Activated T-helper 2 cell treated with anti-CD3 and anti-CD28 coated beads, Interferon-gamma antibody, Interleukin-2, Interleukin-4, amounts not matched to agents 10 μg/mL and 5 μg/mL and 100 μg/mL, durations not matched to agents 14 hours and 24 hours and 36 hours (primary cell): ENCODE results near the gene OGFOD2. TPM values are rescaled to one million over a fixed set of nuclear protein-coding genes. Genes with fewer than 3 reads are reported as not detected.

Source experiments
- DNase-seq: peaks from one replicate; pipeline ENCODE4 v3.0.0; 2021; ENCODE audit warnings: low spot score
- H3K27ac Mint-ChIP-seq: one replicate; pipeline ENCODE4 v1.8.0; 2021; ENCODE audit warnings: mixed read lengths
- H3K27me3 Mint-ChIP-seq: one replicate; pipeline ENCODE4 v1.8.0; 2021; ENCODE audit warnings: low read depth, mixed read lengths
- H3K36me3 Mint-ChIP-seq: one replicate; pipeline ENCODE4 v1.8.0; 2021; ENCODE audit warnings: low read depth, mixed read lengths
- H3K4me1 Mint-ChIP-seq: one replicate; pipeline ENCODE4 v1.8.0; 2021; ENCODE audit warnings: low read depth, mixed read lengths
- H3K4me3 Mint-ChIP-seq: one replicate; pipeline ENCODE4 v1.8.0; 2021; ENCODE audit warnings: low read depth, mild to moderate bottlenecking, moderate library complexity, mixed read lengths
- H3K9me3 Mint-ChIP-seq: one replicate; pipeline ENCODE4 v1.8.0; 2021; ENCODE audit warnings: mixed read lengths
- intact Hi-C: fragments of 100-400 bp; cut with micrococcal nuclease; formaldehyde crosslinking; loops from one replicate; pipeline ENCODE4 v1.15.1; 2023
- total RNA-seq: library from RNA; stranded (reverse); gene quantifications from 2 replicates; pipeline ENCODE4 v1.2.3, GENCODE V29; 2022

Gene OGFOD2
- total RNA-seq, 1 donor from 2014 or later, result 20.3 TPM

DNA sequence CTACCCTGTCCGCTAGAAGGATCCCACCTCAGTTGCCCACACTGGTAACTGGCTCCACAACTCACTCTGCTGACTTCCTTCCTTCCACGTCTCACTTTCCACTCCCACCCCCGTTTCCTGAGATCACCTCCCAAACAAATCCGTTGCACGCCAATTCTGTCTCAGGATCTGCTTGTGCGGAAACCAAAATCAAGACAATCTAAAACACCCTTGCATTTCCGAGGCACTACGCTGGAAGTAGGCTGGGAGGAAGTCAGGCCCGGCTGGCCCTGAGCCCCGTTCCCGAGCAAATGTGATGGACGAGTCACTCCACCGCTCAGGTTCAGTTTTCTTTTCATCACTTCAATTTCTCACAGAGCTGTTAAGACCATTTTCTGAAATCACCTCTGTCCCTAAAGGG lies 31.8 kb upstream of the OGFOD2 start:
- H3K9me3 Mint-ChIP-seq, result no peaks in the 10 kb centered on the region
- H3K4me1 Mint-ChIP-seq, result peaks cover 25% of the 10 kb centered on the region
- H3K4me3 Mint-ChIP-seq, result no peak overlapping the region
- no peak overlapping the region for H3K27ac Mint-ChIP-seq
- intact Hi-C loops, result no loop called here
- no peak for DNase-seq
- H3K36me3 Mint-ChIP-seq, result no peaks in the 10 kb centered on the region
- H3K27me3 Mint-ChIP-seq, result no peaks in the 10 kb centered on the region

DNA sequence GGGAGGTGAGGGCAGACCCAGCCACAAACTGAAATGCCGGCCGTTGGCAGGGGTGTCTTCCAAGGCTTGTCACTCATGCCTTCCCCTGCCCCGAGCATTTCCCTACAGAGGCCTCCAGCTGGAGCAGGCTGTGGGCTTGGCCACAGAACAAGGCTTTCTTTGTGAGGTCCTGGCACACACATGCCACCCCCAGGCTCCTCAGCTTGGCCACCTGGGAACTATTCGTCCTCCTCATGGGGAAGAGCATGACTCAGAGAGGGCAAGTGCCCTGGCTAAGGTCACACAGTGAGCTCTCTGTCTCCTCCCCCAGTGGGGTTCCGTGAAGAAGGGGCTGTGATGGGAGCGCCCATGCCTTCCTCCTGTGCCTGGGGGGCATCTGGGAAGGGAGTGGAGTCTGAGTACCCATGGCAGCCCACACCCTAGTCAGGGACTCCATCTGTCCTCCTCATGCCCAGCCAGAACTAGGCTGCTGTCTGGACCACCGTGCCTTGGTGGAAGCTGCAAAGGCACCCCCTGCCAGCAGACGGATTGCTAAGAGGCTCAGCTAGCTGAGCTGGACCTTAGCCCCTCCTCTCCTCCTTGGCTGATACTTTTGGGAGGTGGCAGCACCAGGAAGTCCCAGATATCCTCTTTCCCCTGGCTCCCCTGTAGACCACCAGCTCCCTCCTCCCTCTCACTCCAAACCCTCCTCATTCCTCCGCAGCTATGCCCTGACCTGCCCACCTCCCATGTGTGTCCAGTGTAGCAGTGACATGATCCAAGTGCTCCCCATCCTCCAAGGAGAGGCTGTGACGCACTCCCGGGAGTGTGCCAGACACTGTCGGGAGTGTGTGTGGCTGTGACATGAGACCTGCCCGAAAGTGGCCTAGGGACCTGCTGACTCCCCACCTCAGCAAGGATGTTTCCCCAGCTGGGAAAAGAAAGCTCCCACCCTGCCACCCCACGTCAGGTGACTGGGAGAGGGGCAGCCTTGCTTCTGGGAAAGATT lies 30.1 kb upstream of the OGFOD2 start:
- Mint-ChIP-seq H3K4me1 (peaks cover 25% of the 10 kb centered on the region), H3K4me3 (no peak overlapping the region), H3K36me3 (no peaks in the 10 kb centered on the region), H3K27ac (no peak overlapping the region), H3K9me3 (no peaks in the 10 kb centered on the region), H3K27me3 (no peaks in the 10 kb centered on the region)
- intact Hi-C loops, result no loop called here
- DNase-seq, result no peak

DNA sequence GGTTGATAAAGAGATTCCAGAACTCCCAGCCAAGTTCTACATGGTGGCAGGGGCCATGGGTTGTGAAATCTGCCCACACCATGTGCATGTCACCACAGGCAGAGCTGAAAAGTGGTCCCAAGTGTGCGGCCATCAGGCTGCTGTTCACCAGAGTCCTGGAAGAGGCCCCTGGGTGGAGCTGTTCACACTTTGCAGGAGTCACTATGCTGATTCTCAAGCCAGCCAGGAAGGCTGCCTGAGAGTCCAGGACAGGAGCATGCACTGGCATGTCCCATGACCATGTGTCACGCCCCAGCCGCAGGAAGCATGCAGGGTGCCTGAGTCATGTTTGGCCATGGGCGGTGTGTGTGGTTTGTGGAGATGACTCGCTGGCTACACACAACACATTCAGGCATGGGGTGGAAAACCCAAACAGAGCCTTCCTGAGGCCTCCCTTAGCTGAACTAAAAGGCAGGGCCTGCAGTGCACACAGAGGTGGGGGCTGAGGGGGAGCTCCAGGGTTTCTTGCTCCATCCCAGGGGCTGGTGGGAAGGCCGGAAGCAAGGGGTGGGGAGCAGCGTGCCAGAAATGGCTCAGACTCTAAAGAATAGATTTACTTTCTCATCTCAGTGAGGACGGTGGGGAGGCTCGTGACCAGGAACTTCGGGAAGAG lies 28.2 kb upstream of the OGFOD2 start:
- H3K9me3 Mint-ChIP-seq, result no peaks in the 10 kb centered on the region
- H3K36me3 Mint-ChIP-seq, result no peaks in the 10 kb centered on the region
- no peaks in the 10 kb centered on the region for H3K27me3 Mint-ChIP-seq
- peaks cover 26% of the 10 kb centered on the region for H3K4me1 Mint-ChIP-seq
- peak overlapping the region; percentile 83 for H3K27ac Mint-ChIP-seq
- peak; percentile 75 for DNase-seq
- H3K4me3 Mint-ChIP-seq, result peak overlapping the region; percentile 61
- intact Hi-C loops, result loop anchor here (1.0 to 2.0 kb wide), 3 partner anchors 28 to 76 kb away; partner anchors contain the start of gene OGFOD2

DNA sequence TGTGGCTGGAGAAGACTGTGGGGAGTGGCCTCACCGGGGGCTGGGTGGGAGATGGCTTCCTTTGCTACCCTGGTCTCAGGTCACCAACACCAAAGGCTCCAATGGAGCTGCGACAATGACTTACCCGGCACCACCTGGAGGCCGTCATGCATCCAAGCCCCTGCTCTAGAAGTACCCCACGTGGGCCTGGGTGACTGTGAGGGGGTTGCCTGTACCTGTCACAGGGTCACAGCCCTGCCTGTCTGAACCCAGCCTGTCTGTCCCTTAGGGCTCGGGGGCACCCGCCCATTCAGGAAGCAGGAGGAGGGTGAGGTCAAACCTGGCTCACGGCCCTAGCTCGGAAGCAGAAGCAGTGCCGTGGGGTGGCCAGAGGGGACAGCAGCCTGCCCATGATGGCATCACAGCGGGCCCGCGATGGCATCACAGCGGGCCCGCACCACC lies 27.7 kb upstream of the OGFOD2 start:
- Mint-ChIP-seq H3K36me3 (no peaks in the 10 kb centered on the region), H3K4me1 (peaks cover 30% of the 10 kb centered on the region), H3K27me3 (no peaks in the 10 kb centered on the region), H3K9me3 (no peaks in the 10 kb centered on the region), H3K4me3 (peak overlapping the region; percentile 61), H3K27ac (no peak overlapping the region)
- intact Hi-C loops, result loop anchor here (1.0 to 2.0 kb wide), 3 partner anchors 27 to 76 kb away; partner anchors contain the start of gene OGFOD2
- no peak for DNase-seq

DNA sequence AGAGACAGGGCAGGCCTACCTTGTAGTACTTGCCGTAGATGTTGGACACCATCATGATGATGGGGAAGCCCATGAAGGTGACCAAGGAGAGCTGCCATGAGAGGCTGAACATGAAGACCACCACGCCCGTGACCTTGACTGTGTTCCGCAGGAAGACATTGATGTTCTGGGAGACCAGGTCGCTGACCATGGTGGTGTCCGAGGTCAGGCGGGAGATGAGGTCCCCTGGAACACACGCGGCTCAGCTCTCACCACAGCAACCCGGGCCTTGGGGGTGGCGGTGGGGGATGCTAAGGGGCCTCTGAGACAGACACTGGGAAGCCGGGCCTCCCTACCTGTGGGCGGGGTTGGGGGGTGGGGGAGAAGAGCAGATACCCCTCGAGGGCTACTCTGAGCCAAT lies 26.4 kb upstream of the OGFOD2 start:
- DNase-seq, result no peak
- Mint-ChIP-seq H3K36me3 (no peaks in the 10 kb centered on the region), H3K9me3 (no peaks in the 10 kb centered on the region), H3K4me1 (peaks cover 28% of the 10 kb centered on the region), H3K27ac (no peak overlapping the region), H3K4me3 (no peak overlapping the region), H3K27me3 (no peaks in the 10 kb centered on the region)
- intact Hi-C loops, result no loop called here

DNA sequence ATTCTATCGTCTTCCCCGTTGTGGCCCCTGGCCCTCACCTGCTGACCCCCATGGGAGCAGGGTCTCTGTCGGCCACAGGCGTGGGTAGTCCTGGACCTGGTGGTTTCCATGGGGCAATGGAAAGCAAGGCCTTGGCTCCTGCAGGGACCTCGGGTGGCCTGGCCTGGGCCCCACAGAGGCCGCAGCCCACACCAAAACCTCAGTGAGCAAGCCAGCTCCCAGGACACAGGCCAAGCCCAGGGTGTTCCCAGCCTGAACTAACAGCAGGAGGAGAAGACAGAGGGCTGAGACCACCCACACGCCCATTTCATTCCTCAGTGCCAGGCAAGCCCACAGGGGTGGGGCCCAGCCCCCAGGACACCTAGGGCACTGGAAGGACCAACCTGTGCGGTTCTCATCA lies 25.6 kb upstream of the OGFOD2 start:
- Mint-ChIP-seq H3K9me3 (no peaks in the 10 kb centered on the region), H3K27me3 (no peaks in the 10 kb centered on the region), H3K4me1 (peaks cover 26% of the 10 kb centered on the region), H3K27ac (no peak overlapping the region), H3K36me3 (no peaks in the 10 kb centered on the region), H3K4me3 (no peak overlapping the region)
- no peak for DNase-seq
- intact Hi-C loops, result no loop called here

DNA sequence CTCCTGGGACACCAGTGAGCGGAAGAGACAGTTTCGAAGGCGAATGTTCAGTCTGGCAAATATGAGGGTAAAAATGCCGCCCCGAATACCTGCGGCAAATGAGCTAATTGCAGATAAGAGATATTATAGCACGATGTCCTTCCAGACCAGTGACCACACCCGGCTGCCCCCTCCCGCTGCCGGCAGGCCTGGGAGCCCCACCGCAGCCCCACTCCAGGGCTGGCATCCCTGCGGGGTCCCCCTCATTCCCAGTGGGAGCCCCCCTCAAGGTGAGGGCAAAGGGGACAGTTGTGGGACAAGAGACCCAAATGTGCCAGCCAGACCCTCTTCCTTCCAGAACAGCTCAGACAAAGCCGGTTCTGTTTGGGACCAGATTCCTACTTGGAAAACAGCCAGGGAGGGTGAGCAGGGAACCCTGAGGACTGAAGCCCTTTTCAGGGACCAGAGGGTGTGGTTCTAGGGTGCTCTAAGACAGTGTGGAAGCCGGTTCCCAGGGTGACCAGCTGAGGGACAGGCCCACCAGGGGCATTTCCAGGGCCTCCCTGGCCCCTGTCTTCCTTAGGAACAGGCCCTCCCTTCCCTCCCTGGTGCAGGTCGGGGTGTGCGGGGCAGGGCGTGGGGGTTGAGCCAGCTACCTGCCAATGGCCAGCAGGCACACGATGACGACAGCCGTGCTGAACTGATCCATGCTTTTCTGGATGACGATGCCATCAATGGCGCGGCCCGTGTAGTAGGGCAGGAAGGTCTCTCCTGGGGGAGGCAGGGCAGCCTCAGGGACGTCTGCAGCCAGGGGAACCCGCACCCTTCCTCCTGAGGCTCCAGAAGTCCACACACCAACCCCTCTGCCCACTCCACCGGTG lies 25.0 kb upstream of the OGFOD2 start:
- no peak for DNase-seq
- Mint-ChIP-seq H3K36me3 (no peaks in the 10 kb centered on the region), H3K27ac (no peak overlapping the region), H3K4me1 (peaks cover 25% of the 10 kb centered on the region), H3K27me3 (no peaks in the 10 kb centered on the region), H3K4me3 (no peak overlapping the region), H3K9me3 (no peaks in the 10 kb centered on the region)
- intact Hi-C loops, result no loop called here

DNA sequence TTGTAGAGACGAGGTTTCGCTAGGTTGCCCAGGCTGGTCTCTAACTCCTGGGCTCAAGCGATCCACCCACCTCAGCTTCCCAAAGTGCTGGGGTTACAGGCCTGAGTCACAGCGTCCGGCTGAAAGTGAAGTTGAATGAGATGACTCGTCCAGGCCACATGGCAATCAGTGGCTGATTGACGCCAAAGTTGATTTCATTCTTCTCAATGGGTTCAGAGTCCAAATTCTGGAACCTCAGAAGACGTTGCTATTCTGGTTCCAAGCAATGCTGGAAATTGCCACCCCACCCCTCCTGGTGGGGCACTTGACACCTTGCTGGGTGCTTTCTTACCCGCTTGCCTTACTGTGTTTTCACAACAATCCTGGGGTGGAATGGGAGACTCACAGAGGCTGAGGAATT lies 23.6 kb upstream of the OGFOD2 start:
- no peaks in the 10 kb centered on the region for H3K36me3 Mint-ChIP-seq
- intact Hi-C loops, result no loop called here
- no peak overlapping the region for H3K4me3 Mint-ChIP-seq
- no peaks in the 10 kb centered on the region for H3K9me3 Mint-ChIP-seq
- H3K4me1 Mint-ChIP-seq, result peaks cover 20% of the 10 kb centered on the region
- H3K27me3 Mint-ChIP-seq, result no peaks in the 10 kb centered on the region
- H3K27ac Mint-ChIP-seq, result no peak overlapping the region
- no peak for DNase-seq

DNA sequence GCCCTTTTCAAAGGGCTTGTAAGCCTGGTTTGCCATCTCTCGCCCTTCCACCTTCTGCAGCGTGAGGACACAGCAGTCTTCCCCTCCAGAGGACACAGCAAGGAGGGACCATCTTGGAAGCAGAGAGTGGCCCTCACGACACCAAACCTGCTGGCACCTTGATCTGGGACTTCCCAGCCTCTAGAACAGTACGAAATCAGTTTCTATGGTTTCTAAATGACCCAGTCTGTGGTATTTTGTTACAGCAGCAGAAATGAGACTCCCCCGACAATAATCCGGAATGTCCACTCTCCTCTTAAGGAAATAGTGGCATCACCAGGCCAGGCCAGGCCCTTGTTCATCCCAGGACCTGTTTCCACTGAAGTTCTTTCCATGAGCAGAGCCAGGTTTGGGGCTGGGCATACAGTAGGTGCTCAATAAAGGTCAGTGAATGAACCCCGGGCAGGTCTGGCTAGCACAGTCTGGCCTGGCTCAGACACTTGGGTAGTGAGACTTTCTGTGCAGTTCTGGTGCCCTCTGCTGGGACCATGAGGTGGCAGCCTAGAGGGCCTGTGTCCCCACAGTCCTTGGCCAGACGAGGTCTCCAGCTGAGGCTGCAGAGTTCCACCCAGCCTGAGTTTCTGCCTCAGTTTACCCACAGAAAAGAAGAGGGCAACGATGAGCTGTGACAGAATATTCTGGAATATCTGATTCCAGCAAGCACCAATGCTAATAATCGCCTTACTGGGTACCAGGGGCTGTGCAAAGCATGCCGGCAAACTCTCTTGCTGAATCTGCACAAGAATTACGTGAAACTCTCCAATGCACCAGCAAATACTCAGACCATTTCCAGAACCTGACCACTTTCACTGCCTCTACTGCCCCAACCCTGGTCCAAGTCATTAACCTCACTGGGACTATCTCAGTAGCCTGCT lies 22.8 kb upstream of the OGFOD2 start:
- Mint-ChIP-seq H3K27ac (no peak overlapping the region), H3K36me3 (no peaks in the 10 kb centered on the region), H3K4me1 (peaks cover 12% of the 10 kb centered on the region), H3K4me3 (no peak overlapping the region), H3K9me3 (no peaks in the 10 kb centered on the region), H3K27me3 (no peaks in the 10 kb centered on the region)
- intact Hi-C loops, result loop anchor here (1.0 kb wide), 2 partner anchors 92 to 159 kb away; no protein-coding TSS in a partner anchor
- peak; percentile 57 for DNase-seq

DNA sequence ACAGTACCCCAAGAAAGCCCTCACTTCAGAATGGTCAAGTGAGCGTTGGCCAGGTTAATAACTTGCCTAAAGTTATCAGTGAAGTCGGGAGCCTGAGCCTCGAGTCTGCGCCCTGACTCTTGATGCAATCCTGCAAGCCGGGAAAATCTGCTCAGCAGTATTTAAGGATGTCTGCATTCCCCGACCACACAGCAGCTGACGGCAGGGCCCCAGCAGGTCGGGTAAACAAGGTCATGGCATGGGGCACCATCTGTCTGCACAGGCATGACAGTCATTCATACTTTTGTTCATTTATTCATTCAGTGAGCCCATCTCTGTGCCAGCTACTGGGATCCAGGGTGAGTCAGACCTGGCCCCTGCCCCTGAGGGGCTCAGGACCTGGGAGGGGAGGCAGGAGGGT lies 19.9 kb upstream of the OGFOD2 start:
- Mint-ChIP-seq H3K27ac (no peak overlapping the region), H3K4me3 (no peak overlapping the region), H3K9me3 (no peaks in the 10 kb centered on the region), H3K36me3 (no peaks in the 10 kb centered on the region), H3K4me1 (peaks cover 6% of the 10 kb centered on the region), H3K27me3 (no peaks in the 10 kb centered on the region)
- no peak for DNase-seq
- intact Hi-C loops, result no loop called here

DNA sequence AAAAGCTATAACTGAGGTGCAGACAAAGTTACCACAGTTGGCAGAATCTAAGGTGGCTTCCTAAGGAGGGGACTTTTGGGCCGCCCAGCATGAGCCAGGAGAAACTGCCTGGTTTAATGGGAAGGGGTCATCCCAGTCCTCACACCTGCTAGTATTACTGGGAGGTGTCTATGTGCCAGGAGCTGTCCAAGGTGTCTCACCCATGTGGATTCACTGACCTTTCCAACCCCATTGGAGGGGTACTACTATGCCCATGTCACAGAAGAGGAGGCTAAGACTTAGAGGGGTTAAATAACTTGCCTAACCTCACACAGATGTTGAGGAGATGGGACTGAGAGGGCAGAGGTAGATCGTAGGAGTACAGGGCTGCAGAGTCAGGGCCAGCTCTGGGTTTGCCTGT lies 19.0 kb upstream of the OGFOD2 start:
- Mint-ChIP-seq H3K9me3 (no peaks in the 10 kb centered on the region), H3K4me1 (peaks cover 6% of the 10 kb centered on the region), H3K36me3 (no peaks in the 10 kb centered on the region), H3K27me3 (no peaks in the 10 kb centered on the region), H3K4me3 (no peak overlapping the region), H3K27ac (no peak overlapping the region)
- intact Hi-C loops, result no loop called here
- DNase-seq, result no peak
